Measurements from ENCODE around the gene RMDN2.
A peak's percentile ranks its signal among the peaks of the same experiment; 100 is the strongest.

Gene RMDN2

DNA sequence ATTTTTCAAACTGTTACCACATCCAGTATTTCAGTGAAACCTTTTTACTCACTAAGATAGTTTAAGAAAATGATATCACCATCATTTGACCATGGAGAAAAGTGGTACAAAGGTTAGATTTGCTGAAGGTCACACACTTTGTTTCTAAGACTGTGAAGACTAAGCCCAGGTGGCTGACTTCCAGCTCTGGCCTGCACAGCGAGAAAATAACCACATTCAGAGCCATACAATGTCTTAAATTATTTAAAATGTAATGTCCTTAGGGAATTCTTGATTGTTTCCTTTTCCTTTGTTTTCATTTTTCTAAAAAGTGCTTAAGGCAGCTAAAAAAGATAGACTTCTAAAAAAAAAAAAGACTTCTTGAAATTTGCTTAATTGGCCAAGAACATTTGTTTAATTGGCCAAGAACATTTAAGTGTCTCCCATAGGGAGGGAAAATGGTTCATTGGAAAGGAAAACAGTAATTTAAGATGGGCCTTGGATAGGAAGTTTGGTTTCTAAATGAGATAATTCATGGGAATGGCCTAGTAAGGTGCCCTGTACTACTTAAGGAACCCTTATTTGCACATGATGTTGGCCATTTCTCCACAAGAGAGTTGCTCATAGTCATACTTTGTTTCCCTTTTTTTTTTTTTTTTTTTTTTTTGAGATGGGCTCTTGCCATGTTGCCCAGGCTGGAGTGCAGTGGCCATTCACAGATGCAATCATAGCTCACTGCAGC is 105.7 kb downstream of the RMDN2 start:
- in situ Hi-C loops (cut with MboI; ENCODE audit: low pct_unique_long_range_greater_than_20kb, low sequenced_read_pairs, unreplicated experiment): no loop called here
- TF ChIP-seq, protein P1, sequence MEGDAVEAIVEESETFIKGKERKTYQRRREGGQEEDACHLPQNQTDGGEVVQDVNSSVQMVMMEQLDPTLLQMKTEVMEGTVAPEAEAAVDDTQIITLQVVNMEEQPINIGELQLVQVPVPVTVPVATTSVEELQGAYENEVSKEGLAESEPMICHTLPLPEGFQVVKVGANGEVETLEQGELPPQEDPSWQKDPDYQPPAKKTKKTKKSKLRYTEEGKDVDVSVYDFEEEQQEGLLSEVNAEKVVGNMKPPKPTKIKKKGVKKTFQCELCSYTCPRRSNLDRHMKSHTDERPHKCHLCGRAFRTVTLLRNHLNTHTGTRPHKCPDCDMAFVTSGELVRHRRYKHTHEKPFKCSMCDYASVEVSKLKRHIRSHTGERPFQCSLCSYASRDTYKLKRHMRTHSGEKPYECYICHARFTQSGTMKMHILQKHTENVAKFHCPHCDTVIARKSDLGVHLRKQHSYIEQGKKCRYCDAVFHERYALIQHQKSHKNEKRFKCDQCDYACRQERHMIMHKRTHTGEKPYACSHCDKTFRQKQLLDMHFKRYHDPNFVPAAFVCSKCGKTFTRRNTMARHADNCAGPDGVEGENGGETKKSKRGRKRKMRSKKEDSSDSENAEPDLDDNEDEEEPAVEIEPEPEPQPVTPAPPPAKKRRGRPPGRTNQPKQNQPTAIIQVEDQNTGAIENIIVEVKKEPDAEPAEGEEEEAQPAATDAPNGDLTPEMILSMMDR (IDR thresholded peaks at IDR 0.05; ENCODE audit: extremely low read depth, insufficient read depth, missing control alignments): no peak
- DNase-seq (ENCODE audit: low spot score): no peak

DNA sequence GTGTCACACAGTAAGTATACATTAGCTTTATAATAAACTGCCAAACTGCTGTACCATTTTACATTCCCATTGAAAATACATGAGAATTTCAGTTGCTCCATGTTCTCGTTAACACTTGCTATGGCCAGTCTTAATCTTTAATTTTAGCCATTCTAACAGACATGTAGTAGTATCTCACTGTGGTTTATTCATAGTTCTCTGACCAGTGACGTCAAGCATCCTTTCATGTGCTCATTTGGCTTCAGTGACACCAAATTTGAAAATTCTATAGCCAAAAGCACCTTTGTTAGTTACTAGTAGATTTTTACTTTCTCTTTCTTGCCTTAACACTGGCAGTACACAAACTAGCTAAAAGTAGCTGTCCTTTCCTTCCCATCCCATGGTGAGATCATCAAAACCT is 107.9 kb downstream of the RMDN2 start:
- DNase-seq (ENCODE audit: low spot score): no peak
- in situ Hi-C loops (cut with MboI; ENCODE audit: low pct_unique_long_range_greater_than_20kb, low sequenced_read_pairs, unreplicated experiment): no loop called here
- TF ChIP-seq, protein P1 (IDR thresholded peaks at IDR 0.05; ENCODE audit: extremely low read depth, insufficient read depth, missing control alignments): no peak

DNA sequence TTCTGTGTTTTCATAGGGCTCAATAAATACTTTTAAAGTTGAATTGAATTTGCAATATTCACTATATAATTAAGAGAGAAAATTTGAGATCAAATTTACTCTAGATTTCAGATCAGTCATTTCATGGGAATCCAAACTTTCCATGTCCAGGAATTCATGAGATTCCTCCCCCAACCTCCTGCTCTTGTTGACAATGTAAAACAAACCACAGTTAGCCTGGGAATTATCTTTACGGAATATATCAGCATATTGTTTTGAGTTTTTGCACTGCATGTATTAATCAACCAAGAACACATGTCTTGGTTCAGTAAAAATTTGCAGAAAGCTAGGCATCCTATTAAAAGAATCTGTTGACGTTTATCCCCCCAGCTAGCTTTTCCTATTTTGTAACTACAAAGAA is 108.6 kb downstream of the RMDN2 start:
- in situ Hi-C loops (cut with MboI; ENCODE audit: low pct_unique_long_range_greater_than_20kb, low sequenced_read_pairs, unreplicated experiment): no loop called here
- TF ChIP-seq, protein P1 (IDR thresholded peaks at IDR 0.05; ENCODE audit: extremely low read depth, insufficient read depth, missing control alignments): no peak
- no peak for DNase-seq (ENCODE audit: low spot score)

DNA sequence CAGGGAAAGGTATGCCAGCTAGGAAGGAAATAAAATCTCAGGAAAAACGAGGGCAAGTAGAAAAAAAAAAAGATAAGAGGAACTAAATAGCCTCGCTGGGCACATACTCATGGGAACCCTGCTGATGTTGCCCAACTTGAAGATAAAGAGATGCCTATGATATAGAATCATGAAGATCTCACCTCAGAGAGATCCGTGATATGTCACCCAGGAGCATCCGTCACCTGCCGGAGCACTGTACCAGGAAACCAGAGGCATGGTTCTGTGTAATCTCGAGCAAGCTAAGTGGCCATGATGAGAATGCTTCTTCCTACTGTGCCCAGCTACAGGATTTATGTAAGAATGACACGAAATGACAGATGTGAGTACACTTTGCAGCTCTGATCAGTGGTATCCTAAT is 110.9 kb downstream of the RMDN2 start:
- in situ Hi-C loops (cut with MboI; ENCODE audit: low pct_unique_long_range_greater_than_20kb, low sequenced_read_pairs, unreplicated experiment): no loop called here
- TF ChIP-seq, protein P1 (IDR thresholded peaks at IDR 0.05; ENCODE audit: extremely low read depth, insufficient read depth, missing control alignments): no peak
- DNase-seq (ENCODE audit: low spot score): no peak

DNA sequence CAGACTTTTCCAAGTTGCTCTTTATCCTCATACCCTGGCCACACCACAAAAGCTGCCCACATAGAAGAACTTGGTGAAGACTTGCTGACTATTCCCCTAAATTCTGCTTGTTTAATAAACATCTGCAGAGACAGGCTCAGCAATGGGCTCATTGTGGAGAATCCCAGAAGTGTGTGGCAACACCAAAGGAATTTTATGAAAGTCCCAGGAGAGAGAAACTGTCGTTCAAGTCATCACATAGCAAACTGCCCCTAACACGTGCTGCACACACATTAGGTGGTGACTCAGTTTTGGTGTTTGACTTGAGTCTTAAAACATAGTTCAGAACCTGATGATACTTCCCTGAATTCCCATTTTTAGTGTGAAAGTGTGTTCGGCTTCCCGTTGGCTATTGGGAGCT is 112.2 kb downstream of the RMDN2 start:
- TF ChIP-seq, protein P1 (IDR thresholded peaks at IDR 0.05; ENCODE audit: extremely low read depth, insufficient read depth, missing control alignments): no peak
- no peak for DNase-seq (ENCODE audit: low spot score)
- in situ Hi-C loops (cut with MboI; ENCODE audit: low pct_unique_long_range_greater_than_20kb, low sequenced_read_pairs, unreplicated experiment): no loop called here

DNA sequence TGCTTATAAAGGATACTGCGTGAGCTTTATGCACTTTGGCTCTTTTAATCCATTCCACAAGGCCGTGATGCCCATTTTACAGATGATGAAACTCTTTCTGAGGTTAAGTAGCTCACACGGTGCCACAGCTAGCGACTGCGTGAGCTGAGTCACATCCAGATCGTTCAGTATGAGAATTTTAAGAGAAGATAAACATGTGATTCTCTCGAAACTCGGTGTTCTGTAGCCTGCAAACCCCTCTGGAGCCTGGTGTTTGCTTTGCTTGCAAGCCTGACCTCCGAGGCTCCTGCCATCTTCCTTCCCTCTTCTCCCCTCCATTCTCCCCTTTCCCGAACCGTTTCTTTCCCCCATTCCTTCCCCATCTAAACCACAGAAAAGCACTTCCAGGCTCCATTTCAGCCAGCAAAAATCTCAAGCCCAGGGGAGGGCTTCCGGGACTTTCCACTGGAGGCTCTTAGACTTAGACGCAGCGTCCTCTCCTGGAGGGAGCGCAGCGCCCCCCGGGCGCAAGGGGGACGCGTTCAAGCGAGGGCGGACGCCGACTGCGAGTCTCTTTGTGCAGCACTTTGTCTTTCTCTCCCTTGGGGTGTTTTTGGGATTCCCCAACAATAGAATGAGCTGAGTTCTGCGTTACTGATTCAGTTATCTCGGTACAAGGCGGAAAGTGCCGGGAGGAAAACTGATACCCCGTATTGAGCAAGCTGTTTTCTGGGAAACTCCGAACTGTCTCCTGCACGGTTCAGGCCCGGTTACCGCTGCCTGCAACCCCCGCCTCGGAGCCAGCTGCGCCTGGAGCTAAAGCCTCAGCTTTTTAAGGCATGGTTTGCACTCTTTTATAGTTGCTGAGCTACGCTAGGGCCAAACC is 112.9 kb downstream of the RMDN2 start:
- in situ Hi-C loops (cut with MboI; ENCODE audit: low pct_unique_long_range_greater_than_20kb, low sequenced_read_pairs, unreplicated experiment): no loop called here
- peak; percentile 59 for DNase-seq (ENCODE audit: low spot score)
- TF ChIP-seq, protein P1 (IDR thresholded peaks at IDR 0.05; ENCODE audit: extremely low read depth, insufficient read depth, missing control alignments): peak; percentile 69
